NCI-H1694 (cell line): Measurements from ENCODE around the gene HOXA6.

ENCODE experiments used
- DNase-seq: peaks from one replicate; lab custom pipeline; 2025; lab: John Stamatoyannopoulos, UW

HOXA6 gene

GRCh38 chr7:27121684-27122076, 25.9 kb downstream of the HOXA6 start:
- DNase-seq: no peak

DNA sequence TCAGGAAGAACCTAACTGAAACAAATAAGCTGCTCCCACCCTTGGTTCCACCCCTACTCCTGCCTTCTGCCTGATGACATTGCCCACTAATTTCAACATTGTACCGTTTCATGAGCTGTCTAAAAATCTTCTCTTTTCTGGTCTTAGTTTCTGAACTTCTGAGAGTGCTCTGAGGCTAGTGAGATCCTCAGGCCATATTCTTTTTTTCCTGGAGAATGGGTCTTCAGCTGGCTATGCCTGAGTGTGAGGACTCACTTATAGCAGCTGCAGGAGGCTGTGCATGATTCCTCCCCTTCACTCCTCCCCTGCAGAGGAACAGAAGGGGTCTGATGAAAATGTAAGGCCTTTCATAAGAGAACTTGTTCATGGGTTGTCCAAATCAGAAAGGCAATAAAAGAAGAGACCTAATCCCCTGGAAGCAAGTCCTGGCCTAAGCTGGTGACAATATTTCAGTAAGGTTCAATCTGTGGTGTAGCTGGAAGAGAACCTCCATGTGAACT, 28.1 kb downstream of the HOXA6 start:
- DNase-seq: no peak

GRCh38 chr7:27118580-27118979, 29.0 kb downstream of the HOXA6 start:
- DNase-seq: no peak

DNA sequence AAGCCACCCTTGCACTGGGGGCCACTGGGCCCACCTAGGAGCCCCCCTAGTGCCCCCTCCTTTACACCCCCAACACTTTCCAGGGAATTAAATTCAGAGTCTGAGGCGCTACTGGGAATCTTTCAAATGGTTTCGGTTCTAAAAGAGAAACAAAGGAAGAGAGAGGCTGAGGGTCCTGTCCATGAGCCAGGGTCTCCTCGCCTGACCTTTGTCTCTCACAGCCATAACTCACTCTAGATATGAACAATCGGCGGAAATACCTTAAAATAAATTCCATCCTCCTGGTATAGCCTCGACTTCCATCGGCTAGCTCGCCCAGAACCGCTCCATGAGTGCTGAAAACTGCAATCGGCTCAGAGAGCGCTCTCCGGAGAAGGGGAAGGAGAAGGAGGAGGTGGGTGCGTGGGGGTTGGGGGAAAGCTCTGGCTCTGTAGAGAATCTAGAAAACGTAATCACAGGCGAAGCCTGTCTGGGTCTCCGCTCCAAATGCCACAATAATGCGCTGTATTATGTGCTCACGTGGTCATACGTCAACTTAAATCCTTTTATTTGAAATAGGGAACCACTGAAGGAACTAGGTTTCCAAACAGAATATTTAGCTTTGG, 29.6 kb downstream of the HOXA6 start:
- no peak for DNase-seq

- no peak for DNase-seq
Measured at GRCh38 chr7:27116962-27117886, 30.4 kb downstream of the HOXA6 start.

DNA sequence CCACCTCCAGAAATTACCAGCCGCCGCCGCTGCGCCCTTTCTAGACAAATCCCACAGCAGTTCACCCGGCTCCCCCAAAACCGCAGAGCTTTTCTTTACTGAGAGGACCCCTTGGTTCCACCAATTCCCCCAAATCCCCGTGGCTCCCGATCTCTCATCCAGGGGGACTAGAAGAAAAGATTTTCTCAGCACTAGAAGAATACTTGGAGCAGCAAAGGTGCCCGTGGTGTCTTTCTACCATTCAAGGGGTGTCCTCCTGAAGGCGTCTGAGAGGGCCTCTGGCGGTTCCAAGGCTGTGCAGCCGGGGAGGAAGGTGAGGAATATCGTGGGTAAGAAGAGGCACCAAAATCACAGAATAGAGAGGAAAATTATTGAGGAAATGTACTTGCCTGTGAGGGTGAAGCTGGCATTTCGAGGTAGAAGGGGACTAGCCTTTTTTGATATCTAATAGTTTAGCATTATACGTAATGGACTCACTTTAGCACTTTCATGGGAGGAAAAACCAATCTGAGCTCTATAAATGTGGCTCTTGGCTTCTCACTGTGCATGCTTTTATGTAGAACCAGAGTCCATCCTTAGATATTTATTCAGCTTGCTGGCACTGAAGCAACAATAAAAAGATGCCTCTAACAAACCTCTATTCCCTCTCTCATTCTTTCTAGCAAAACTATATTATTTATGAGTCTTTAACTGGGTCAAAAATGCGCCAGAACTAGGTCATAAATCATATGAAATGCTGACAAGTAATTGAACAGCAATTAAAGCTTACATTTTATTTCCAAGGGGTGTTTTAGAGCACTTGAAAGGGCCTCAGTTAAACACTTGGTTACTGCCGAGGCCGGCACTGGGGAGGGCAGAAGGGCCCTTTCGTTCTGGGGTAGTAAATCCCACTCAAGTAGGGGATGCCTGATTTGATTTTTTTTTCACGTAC, 31.3 kb downstream of the HOXA6 start:
- no peak for DNase-seq

DNA sequence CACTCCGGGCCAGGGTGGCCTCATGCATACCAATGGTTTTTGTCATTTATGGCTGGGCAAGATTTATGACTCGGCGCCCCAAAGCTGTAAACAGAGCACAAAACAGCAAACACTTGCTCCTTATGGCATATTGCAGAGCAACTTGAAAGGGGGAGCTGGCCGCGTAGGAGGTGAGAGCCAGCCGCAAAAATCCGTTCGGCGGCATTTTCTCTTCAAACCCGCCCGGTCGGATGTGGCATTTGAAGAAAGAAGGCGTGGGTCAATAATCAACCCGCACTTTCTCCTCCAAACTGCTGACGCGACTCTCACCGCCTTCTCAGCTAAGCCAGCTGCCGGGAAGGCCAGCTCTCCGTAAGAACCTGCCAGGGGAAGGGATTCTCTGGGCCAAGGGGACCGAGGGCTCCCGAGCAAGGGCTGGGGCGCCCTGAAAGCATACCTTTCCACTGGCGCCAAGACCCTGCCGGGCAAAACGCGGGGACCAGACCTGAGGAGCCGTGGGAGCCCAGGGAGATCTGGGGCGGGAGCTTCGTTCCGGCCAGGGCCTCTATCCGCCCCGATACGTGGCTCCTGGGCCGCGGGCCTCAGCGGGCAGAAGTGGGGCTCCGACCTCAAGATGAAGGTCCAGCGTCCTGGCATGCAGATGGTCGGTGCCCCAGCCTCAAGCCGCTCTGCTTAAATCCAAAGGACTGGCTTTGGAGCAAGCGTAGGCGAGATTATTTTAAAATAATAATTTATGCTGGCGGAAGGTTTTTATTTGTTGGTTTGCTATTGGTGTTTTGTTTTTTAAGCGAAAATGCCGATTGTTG, 32.1 kb downstream of the HOXA6 start:
- no peak for DNase-seq

- no peak for DNase-seq
Measured at GRCh38 chr7:27114881-27115220, 32.7 kb downstream of the HOXA6 start.

- DNase-seq: no peak
Measured at GRCh38 chr7:27113991-27114769, 33.4 kb downstream of the HOXA6 start.

- no peak for DNase-seq
Measured at GRCh38 chr7:27112955-27113949, 34.3 kb downstream of the HOXA6 start.

GRCh38 chr7:27112361-27112760, 35.2 kb downstream of the HOXA6 start:
- no peak for DNase-seq

- no peak for DNase-seq
Measured at GRCh38 chr7:27111751-27112277, 35.8 kb downstream of the HOXA6 start.

DNA sequence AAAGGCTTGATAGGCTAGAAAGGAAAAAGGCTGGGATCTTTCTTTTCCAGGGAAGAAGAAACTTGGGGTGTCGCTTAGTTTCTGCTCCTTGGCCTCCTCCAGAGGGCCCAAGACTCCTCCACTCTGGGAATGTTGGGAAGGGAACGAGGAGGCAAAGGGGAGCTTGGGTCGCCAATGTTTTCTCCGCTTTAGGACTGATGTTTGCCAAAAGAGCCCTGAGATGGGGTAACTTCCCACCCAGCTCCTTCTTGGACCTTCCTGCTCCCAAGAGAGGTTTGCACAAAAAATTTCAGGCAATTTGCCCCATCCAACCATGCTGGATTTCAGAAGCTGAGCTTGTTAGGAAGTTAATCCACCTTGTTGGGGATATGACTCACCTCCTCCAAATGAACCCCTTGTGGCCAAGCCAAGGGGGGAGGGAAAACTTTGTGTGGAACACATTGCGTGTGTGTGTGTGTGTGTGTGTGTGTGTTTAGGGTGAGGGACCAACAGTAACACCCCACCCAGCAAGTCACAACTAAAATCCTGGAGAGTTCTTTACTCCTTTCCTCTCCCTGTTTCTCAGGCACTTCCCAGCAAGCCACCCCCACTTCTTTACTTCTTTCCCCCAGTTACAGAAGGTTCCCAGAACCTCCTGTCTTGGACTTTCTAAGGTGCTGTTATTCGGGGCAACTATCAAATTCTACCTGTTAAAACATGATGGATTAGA, 36.4 kb downstream of the HOXA6 start:
- DNase-seq: no peak

DNA sequence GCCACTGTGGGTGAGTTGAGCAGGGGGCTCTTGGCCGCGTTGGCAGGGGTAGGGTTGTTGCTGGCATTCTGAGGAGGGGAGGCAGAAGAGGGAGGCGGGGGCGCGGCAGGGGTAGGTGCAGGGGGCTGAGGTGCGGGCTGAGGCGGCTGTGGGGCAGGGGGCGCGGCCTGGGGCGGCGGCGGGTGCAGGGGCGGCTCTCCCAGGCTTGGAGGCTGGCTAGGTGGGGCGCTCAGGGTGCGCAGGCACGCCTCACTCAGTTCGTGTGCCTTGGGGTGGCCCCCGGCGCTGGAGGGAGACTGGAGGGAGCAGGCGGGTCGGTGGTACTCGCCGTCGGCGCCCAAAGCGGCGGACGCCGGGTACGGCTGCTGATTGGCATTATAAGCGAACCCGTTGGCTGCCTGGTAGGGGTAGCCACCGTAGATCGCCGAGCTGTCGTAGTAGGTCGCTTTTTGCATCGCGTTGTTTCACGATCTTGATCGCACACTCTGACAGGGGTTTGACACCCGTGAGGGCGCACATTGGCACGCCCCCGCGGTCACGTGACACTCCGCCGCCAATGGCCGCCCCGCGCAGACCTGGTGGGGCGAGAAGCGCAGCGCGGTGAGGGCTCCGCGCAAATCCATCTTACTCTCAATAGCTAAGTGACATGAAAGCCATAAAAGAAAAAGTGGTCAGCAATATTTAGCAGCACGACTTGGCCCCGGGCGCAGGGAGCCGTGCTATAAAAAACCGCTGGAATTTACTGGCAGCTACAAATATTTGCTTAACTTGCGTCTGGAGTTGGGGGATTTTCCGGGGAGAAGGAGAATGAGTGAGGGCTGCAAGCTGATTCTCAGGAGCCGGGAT, 37.2 kb downstream of the HOXA6 start:
- no peak for DNase-seq

DNA sequence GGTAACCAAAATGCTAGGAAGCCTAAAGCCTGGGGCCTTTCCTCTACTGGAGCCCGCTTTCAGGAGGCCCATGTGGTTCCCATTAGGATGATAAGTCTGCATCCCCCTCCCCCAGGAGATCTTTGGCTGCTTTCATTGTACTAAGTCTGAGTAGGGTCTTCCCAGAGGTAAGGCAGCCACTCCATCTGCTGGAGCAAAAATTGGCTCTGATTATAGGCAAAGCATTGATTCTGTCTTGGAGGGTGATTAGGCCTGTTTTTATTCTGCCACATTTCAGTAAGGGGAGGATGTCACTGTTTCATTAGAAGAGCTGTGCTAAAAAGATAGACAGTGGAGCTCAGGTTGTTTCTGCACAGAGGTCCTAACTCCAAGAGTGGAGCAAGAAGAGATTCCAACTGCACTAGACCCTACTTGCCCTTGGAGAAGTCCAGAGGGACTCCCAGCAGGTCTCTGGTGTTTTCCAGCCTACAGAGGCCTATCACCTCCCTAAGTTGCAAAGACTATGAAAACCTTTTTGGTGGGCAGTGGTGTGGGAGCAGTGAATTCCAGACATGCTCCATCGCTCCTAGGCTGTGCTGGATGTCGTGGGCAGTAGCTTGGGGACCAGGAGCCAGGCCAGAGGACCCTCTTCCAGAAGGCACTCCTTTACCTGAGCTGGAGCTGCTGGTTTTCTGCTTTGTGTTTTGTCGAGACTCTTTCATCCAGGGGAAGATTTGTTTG, 37.9 kb downstream of the HOXA6 start:
- no peak for DNase-seq

GRCh38 chr7:27108390-27109127, 39.0 kb downstream of the HOXA6 start:
- DNase-seq: no peak
